ENCODE results near the gene KLHL30.

GRCh38 chr2:238099714-238100048, 38.8 kb upstream of the KLHL30 start:
- TF ChIP-seq CTCF (IDR thresholded peaks at IDR 0.05) (no peak), POLR2A (IDR thresholded peaks at IDR 0.05) (no peak)

All from adrenal gland (tissue), 5 donors.